ENCODE measurements around the gene ARRDC3. TPM values are rescaled to one million over a fixed set of nuclear protein-coding genes. Genes with fewer than 3 reads are reported as not detected.
A peak's percentile ranks its signal among the peaks of the same experiment; 100 is the strongest.

Gene ARRDC3
- total and polyA plus RNA-seq, 9 of the 15 experiments (the other 6 are each of a cell fraction or from before 2014, with no cell fraction given) = 15.3 to 58.1 (median 39.4) TPM

DNA sequence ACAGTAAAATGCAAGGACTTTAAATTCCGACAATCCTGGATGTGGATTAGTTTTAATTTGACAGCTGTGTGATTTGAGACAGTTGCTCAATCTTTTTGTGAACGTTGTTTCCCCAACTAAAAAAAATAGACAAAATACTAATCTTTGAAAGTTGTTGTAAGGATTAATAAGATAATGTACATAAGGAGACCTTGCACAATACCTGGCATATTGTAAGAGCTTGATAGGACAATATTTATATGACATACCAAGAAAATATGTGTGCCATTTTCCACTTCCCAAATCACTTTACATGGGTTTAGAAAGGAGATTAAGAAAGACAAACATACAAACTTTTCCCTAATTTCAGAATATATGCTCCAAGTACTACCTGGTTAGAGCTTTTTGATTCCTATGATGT lies 25.3 kb downstream of the ARRDC3 start:
- no TSS peak for BruUV-seq (replicated peaks)
- Histone ChIP-seq H3K79me2 (ENCODE audit: control insufficient read depth, insufficient read depth, low read length) (no peaks in the 10 kb centered on the region), H3K9me1 (ENCODE audit: control insufficient read depth, insufficient read depth, low read length) (no peaks in the 10 kb centered on the region), H3K4me3 (no peak overlapping the region), H4K20me1 (replicated peaks; ENCODE audit: control insufficient read depth, insufficient read depth, low read length) (no peaks in the 10 kb centered on the region), H3K9me3 (replicated peaks; ENCODE audit: control insufficient read depth, insufficient read depth, low read depth, low read length) (no peaks in the 10 kb centered on the region; the same call in 1 of the 2 replicates), H3K9ac (ENCODE audit: insufficient read depth in 1 of 2, low read depth in 2 of 2, low read length in 2 of 2) (no peak overlapping the region), H3K4me2 (ENCODE audit: insufficient read depth, low read length) (no peak overlapping the region), H3K27ac (ENCODE audit: extremely low read depth, low read depth, low read length) (no peak overlapping the region), H3K4me1 (replicated peaks in 1 of 2; ENCODE audit: control insufficient read depth in 2 of 2, insufficient read depth in 2 of 2, low read length in 2 of 2) (no peaks in the 10 kb centered on the region), H2AFZ (ENCODE audit: low read depth, low read length) (no peak overlapping the region), H3K36me3 (ENCODE audit: control insufficient read depth, insufficient read depth, low read length) (no peaks in the 10 kb centered on the region), H3K27me3 (ENCODE audit: control insufficient read depth in 2 of 2, insufficient read depth in 2 of 2, low read length in 2 of 2) (peaks cover 0 to 4% of the 10 kb centered on the region in 2 experiments; a peak in 1 of 5 replicates)
- FAIRE-seq = no peak
- in situ Hi-C loops (cut with MboI) = no loop called here
- CTCF ChIA-PET (ENCODE audit: low intra/inter-chr PET ratio) = no interaction called here
- POLR2A ChIA-PET = interaction anchor here (0.6 to 2.2 kb wide), 4 partner anchors 9 to 33 kb away, joined by 3 to 14 read pairs (median 4); no protein-coding TSS in a partner anchor
- intact Hi-C loops (cut with micrococcal nuclease) = no loop called here
- WGBS (ENCODE audit: insufficient coverage, low coverage, missing lambda C conversion rate) = 11% methylated on average over 2 of the region's 2 CpGs
- TF ChIP-seq CEBPB (tag; IDR thresholded peaks at IDR 0.05) = peak; percentile 46; the same call in 1 of the 2 replicates
- no peak for TF ChIP-seq CEBPG (CRISPR knock-in tag; IDR thresholded peaks at IDR 0.05)
- 0 out of 4 replicates have a peak, but pooled peaks of 1 of the 2 experiments have one; percentile 17 for TF ChIP-seq CEBPG (tag; conservative IDR thresholded peaks at IDR 0.05 in 1 of 2, IDR thresholded peaks at IDR 0.05 in 1 of 2)
- no peak for TF ChIP-seq SUPT5H (IDR thresholded peaks at IDR 0.05)
- TF ChIP-seq ZBTB1 (CRISPR knock-in tag; IDR thresholded peaks at IDR 0.05; ENCODE audit: borderline replicate concordance, low read depth) = no peak
- no peak for TF ChIP-seq ZNF263 (CRISPR knock-in tag; IDR thresholded peaks at IDR 0.05; ENCODE audit: borderline replicate concordance)
- no peak for ATAC-seq
- DNase-seq (ENCODE audit: extremely low read depth in 1 of 4, low spot score in 3 of 4) = no peak
